Large intestine (tissue), 1 donor: ENCODE results near the gene TIGD3. TPM values are rescaled to one million over a fixed set of nuclear protein-coding genes. Genes with fewer than 3 reads are reported as not detected.

Source experiments
- polyA plus RNA-seq: library from polyadenylated mRNA; unstranded; fragments of 120-200 nt; gene quantifications from one replicate; pipeline ENCODE4 v1.2.1, GENCODE V29; 2013

TIGD3 gene
- polyA plus RNA-seq, 1 donor = 2.1 TPM

Other genes with a start within 250 kb of the TIGD3 start
- 56.4 TPM for gene TM7SF2, start 242.9 kb upstream of the TIGD3 start, polyA plus RNA-seq
- 6.4 TPM for gene ZNHIT2, start 237.1 kb upstream of the TIGD3 start, polyA plus RNA-seq
- 1,012 TPM for gene FAU, start 232.6 kb upstream of the TIGD3 start, polyA plus RNA-seq
- 35.1 TPM for gene MRPL49, start 232.4 kb upstream of the TIGD3 start, polyA plus RNA-seq
- 37.9 TPM for gene SYVN1, start 220.2 kb upstream of the TIGD3 start, polyA plus RNA-seq
- not detected for gene SPDYC, start 184.5 kb upstream of the TIGD3 start, polyA plus RNA-seq
- gene CAPN1, start 172.8 kb upstream of the TIGD3 start, polyA plus RNA-seq = 106 TPM
- 13.6 TPM for gene POLA2, start 92.8 kb upstream of the TIGD3 start, polyA plus RNA-seq
- 10.5 TPM for gene CDC42EP2, start 39.9 kb upstream of the TIGD3 start, polyA plus RNA-seq
- 48.9 TPM for gene DPF2, start 20.9 kb upstream of the TIGD3 start, polyA plus RNA-seq
- gene SLC25A45, start 27.9 kb downstream of the TIGD3 start, polyA plus RNA-seq = 41.2 TPM
- gene FRMD8, start 31.9 kb downstream of the TIGD3 start, polyA plus RNA-seq = 23.5 TPM
- gene NEAT1, start 68.0 kb downstream of the TIGD3 start, polyA plus RNA-seq = 1,329 TPM
- 368 TPM for gene MALAT1, start 144.3 kb downstream of the TIGD3 start, polyA plus RNA-seq
- gene SCYL1, start 170.3 kb downstream of the TIGD3 start, polyA plus RNA-seq = 50.7 TPM
- gene LTBP3, start 203.6 kb downstream of the TIGD3 start, polyA plus RNA-seq = 105 TPM
- 32.3 TPM for gene ZNRD2, start 215.7 kb downstream of the TIGD3 start, polyA plus RNA-seq
- 25.9 TPM for gene FAM89B, start 217.8 kb downstream of the TIGD3 start, polyA plus RNA-seq
- 77.9 TPM for gene EHBP1L1, start 221.3 kb downstream of the TIGD3 start, polyA plus RNA-seq
- gene KCNK7, start 241.0 kb downstream of the TIGD3 start, polyA plus RNA-seq = 0.49 TPM